PC-9 (cell line): Measurements from ENCODE around the gene LAMC2.

ENCODE experiments used
- EZH2 ChIP-seq: fragments of 200-600 bp; sonication (generic); IDR thresholded peaks from 2 replicates; pipeline ENCODE4 v1.8.0; 2017; ENCODE audit warnings: antibody characterized with exemption, low read depth
- TF ChIP-seq, protein P1 (sequence below): fragments of 200-600 bp; sonication (generic); conservative IDR thresholded peaks from 2 replicates; pipeline ENCODE4 v1.6.1; 2017; ENCODE audit warnings: mixed run types, antibody characterized with exemption, mild to moderate bottlenecking, moderate library complexity

DNA sequence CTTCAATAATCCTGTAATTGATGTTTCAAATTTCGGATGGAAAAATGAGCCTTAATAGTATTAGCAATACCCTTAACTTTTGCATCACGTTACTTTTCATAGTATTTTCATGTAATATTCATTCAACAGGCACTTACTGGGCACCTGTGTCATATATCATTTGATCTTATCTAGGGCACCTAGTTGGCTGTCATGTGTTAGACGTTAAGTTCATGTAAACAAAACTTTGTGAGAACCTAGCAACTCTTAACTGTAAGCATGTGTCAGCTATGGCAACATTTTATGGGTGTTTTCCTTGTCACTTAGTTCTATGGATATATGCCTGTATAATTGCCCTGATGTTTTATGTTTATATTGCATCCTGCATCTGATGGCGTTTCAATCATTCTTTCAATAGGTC lies 777 bp downstream of the LAMC2 start:
- TF ChIP-seq, protein P1, sequence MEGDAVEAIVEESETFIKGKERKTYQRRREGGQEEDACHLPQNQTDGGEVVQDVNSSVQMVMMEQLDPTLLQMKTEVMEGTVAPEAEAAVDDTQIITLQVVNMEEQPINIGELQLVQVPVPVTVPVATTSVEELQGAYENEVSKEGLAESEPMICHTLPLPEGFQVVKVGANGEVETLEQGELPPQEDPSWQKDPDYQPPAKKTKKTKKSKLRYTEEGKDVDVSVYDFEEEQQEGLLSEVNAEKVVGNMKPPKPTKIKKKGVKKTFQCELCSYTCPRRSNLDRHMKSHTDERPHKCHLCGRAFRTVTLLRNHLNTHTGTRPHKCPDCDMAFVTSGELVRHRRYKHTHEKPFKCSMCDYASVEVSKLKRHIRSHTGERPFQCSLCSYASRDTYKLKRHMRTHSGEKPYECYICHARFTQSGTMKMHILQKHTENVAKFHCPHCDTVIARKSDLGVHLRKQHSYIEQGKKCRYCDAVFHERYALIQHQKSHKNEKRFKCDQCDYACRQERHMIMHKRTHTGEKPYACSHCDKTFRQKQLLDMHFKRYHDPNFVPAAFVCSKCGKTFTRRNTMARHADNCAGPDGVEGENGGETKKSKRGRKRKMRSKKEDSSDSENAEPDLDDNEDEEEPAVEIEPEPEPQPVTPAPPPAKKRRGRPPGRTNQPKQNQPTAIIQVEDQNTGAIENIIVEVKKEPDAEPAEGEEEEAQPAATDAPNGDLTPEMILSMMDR = no peak
- TF ChIP-seq EZH2 = no peak
